Esophagus squamous epithelium (tissue), 4 donors: ENCODE results near the gene ZNF865.

Experiments
- CTCF ChIP-seq, 6 experiments: fragments of 450-650 bp in 4 of 6; fragments of 200-600 bp in 2 of 6; sonication (generic) in 2 of 6; IDR thresholded peaks; one replicate each; pipeline ENCODE4 v1.5.1; 2016 to 2019; ENCODE audit warnings: antibody characterized with exemption in 6 of 6, mild to moderate bottlenecking in 4 of 6, moderate library complexity in 4 of 6
- POLR2A ChIP-seq, 4 donors: fragments of 450-650 bp; IDR thresholded peaks; one replicate each; pipeline ENCODE4 v1.6.1; 2017; ENCODE audit warnings: antibody characterized with exemption in 4 of 4, mild to moderate bottlenecking in 4 of 4, moderate library complexity in 3 of 4

- no peak for TF ChIP-seq CTCF (IDR thresholded peaks at IDR 0.05)
- TF ChIP-seq POLR2A (IDR thresholded peaks at IDR 0.05): no peak
Measured at GRCh38 chr19:55596304-55596703, 9.1 kb upstream of the ZNF865 start.
